Peyer's patch (tissue), 4 donors: ENCODE data around the gene PXDN.

Source experiments
- POLR2A ChIP-seq, 2 donors: fragments of 450-650 bp; IDR thresholded peaks; one replicate each; pipeline ENCODE4 v1.5.1; 2017; ENCODE audit warnings: antibody characterized with exemption in 2 of 2, mild to moderate bottlenecking in 2 of 2, moderate library complexity in 2 of 2
- TF ChIP-seq, protein P1 (sequence below), 6 experiments: fragments of 450-650 bp in 4 of 6; fragments of 200-600 bp in 2 of 6; sonication (generic) in 1 of 6; IDR thresholded peaks; one replicate each; pipeline ENCODE4 v1.5.1; 2017 to 2019; ENCODE audit warnings: antibody characterized with exemption in 6 of 6, mild to moderate bottlenecking in 3 of 6, moderate library complexity in 1 of 6

DNA sequence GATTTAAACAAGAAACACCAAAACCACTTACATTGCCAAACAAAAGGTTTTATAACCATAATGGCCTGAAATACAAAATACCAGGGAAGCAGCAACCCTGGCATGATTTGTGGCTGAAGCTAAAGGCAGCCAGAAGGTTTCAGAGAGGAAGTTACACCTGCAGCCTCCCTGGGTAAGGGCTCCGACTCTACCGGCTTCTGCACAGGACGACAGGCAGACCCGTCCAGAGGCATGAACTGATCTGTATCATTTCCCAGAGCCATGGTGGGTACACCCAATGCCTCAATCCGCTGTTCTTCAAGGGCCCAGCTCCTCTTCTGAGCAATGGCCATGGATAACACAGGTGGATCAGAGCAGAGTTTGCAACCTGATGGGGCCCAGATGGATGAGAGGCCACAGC is 71.6 kb downstream of the PXDN start:
- TF ChIP-seq, protein P1, sequence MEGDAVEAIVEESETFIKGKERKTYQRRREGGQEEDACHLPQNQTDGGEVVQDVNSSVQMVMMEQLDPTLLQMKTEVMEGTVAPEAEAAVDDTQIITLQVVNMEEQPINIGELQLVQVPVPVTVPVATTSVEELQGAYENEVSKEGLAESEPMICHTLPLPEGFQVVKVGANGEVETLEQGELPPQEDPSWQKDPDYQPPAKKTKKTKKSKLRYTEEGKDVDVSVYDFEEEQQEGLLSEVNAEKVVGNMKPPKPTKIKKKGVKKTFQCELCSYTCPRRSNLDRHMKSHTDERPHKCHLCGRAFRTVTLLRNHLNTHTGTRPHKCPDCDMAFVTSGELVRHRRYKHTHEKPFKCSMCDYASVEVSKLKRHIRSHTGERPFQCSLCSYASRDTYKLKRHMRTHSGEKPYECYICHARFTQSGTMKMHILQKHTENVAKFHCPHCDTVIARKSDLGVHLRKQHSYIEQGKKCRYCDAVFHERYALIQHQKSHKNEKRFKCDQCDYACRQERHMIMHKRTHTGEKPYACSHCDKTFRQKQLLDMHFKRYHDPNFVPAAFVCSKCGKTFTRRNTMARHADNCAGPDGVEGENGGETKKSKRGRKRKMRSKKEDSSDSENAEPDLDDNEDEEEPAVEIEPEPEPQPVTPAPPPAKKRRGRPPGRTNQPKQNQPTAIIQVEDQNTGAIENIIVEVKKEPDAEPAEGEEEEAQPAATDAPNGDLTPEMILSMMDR (IDR thresholded peaks at IDR 0.05): no peak
- TF ChIP-seq POLR2A (IDR thresholded peaks at IDR 0.05): no peak
